ENCODE data around the gene MMP28.
A peak's percentile ranks its signal among the peaks of the same experiment; 100 is the strongest.

MMP28 gene

GRCh38 chr17:35729405-35729833, 66.0 kb downstream of the MMP28 start:
- Histone ChIP-seq H3K36me3 (ENCODE audit: low read depth) (peaks cover 10% of the 10 kb centered on the region), H3K9me3 (ENCODE audit: severe bottlenecking) (no peaks in the 10 kb centered on the region), H3K27ac (ENCODE audit: poor library complexity, severe bottlenecking) (no peak overlapping the region), H3K27me3 (ENCODE audit: insufficient read depth, poor library complexity, severe bottlenecking) (no peaks in the 10 kb centered on the region), H3K4me1 (ENCODE audit: insufficient read depth, poor library complexity, severe bottlenecking) (no peaks in the 10 kb centered on the region), H3K4me3 (ENCODE audit: severe bottlenecking) (no peak overlapping the region)
- ATAC-seq (ENCODE audit: low read depth) (no peak), DNase-seq (ENCODE audit: low spot score) (no peak)
- TF ChIP-seq CTCF (IDR thresholded peaks at IDR 0.05; ENCODE audit: poor library complexity, severe bottlenecking): no peak

- H3K36me3 ChIP-seq (ENCODE audit: low read depth): peaks cover 18% of the 10 kb centered on the region
These were observed 66.9 kb downstream of the MMP28 start for GRCh38 chr17:35728551-35728950.

GRCh38 chr17:35727635-35728034, 67.8 kb downstream of the MMP28 start:
- DNase-seq (ENCODE audit: low spot score) (no peak), ATAC-seq (ENCODE audit: low read depth) (no peak)

More at GRCh38 chr17:35728551-35728950, 66.9 kb downstream of the MMP28 start:
- Histone ChIP-seq H3K27ac (ENCODE audit: poor library complexity, severe bottlenecking) (no peak overlapping the region), H3K4me3 (ENCODE audit: severe bottlenecking) (no peak overlapping the region), H3K4me1 (ENCODE audit: insufficient read depth, poor library complexity, severe bottlenecking) (no peaks in the 10 kb centered on the region), H3K9me3 (ENCODE audit: severe bottlenecking) (no peaks in the 10 kb centered on the region), H3K27me3 (ENCODE audit: insufficient read depth, poor library complexity, severe bottlenecking) (no peaks in the 10 kb centered on the region)
- TF ChIP-seq CTCF (IDR thresholded peaks at IDR 0.05; ENCODE audit: poor library complexity, severe bottlenecking): no peak
- DNase-seq (ENCODE audit: low spot score): no peak
- ATAC-seq (ENCODE audit: low read depth): no peak

GRCh38 chr17:35726953-35727460, 68.4 kb downstream of the MMP28 start:
- peaks cover 34% of the 10 kb centered on the region for H3K36me3 ChIP-seq (ENCODE audit: low read depth)
- H3K9me3 ChIP-seq (ENCODE audit: severe bottlenecking): no peaks in the 10 kb centered on the region
- ATAC-seq (ENCODE audit: low read depth) (no peak), DNase-seq (ENCODE audit: low spot score) (no peak)
- H3K4me3 ChIP-seq (ENCODE audit: severe bottlenecking): no peak overlapping the region
- H3K4me1 ChIP-seq (ENCODE audit: insufficient read depth, poor library complexity, severe bottlenecking): no peaks in the 10 kb centered on the region
- no peaks in the 10 kb centered on the region for H3K27me3 ChIP-seq (ENCODE audit: insufficient read depth, poor library complexity, severe bottlenecking)
- peak overlapping the region; percentile 12 for H3K27ac ChIP-seq (ENCODE audit: poor library complexity, severe bottlenecking)
- TF ChIP-seq CTCF (IDR thresholded peaks at IDR 0.05; ENCODE audit: poor library complexity, severe bottlenecking): no peak

More at GRCh38 chr17:35727635-35728034, 67.8 kb downstream of the MMP28 start:
- no peaks in the 10 kb centered on the region for H3K9me3 ChIP-seq (ENCODE audit: severe bottlenecking)
- H3K36me3 ChIP-seq (ENCODE audit: low read depth): peaks cover 28% of the 10 kb centered on the region
- no peaks in the 10 kb centered on the region for H3K4me1 ChIP-seq (ENCODE audit: insufficient read depth, poor library complexity, severe bottlenecking)
- no peak for TF ChIP-seq CTCF (IDR thresholded peaks at IDR 0.05; ENCODE audit: poor library complexity, severe bottlenecking)
- no peaks in the 10 kb centered on the region for H3K27me3 ChIP-seq (ENCODE audit: insufficient read depth, poor library complexity, severe bottlenecking)
- no peak overlapping the region for H3K4me3 ChIP-seq (ENCODE audit: severe bottlenecking)
- H3K27ac ChIP-seq (ENCODE audit: poor library complexity, severe bottlenecking): no peak overlapping the region

GRCh38 chr17:35726127-35726952, 69.1 kb downstream of the MMP28 start:
- H3K4me3 ChIP-seq (ENCODE audit: severe bottlenecking): no peak overlapping the region
- peak overlapping the region; percentile 12 for H3K27ac ChIP-seq (ENCODE audit: poor library complexity, severe bottlenecking)
- H3K9me3 ChIP-seq (ENCODE audit: severe bottlenecking): no peaks in the 10 kb centered on the region
- peaks cover 41% of the 10 kb centered on the region for H3K36me3 ChIP-seq (ENCODE audit: low read depth)
- TF ChIP-seq CTCF (IDR thresholded peaks at IDR 0.05; ENCODE audit: poor library complexity, severe bottlenecking): no peak
- H3K27me3 ChIP-seq (ENCODE audit: insufficient read depth, poor library complexity, severe bottlenecking): no peaks in the 10 kb centered on the region
- no peaks in the 10 kb centered on the region for H3K4me1 ChIP-seq (ENCODE audit: insufficient read depth, poor library complexity, severe bottlenecking)
- DNase-seq (ENCODE audit: low spot score) (no peak), ATAC-seq (ENCODE audit: low read depth) (peak; percentile 64)
